Tongue (tissue), 2 donors: ENCODE results near the gene THRSP. TPM values are rescaled to one million over a fixed set of nuclear protein-coding genes. Genes with fewer than 3 reads are reported as not detected.
"Not testable (repeated sequence)": the region's sequence is repeated elsewhere in the genome, so short reads cannot be mapped to it uniquely, and the experiment has no call there.

Experiments
- DNase-seq: peaks from one replicate; pipeline ENCODE4 v3.0.0-alpha.2; 2015
- total RNA-seq: library from RNA; depleted of rRNA; stranded (reverse); fragments of >200 nt; gene quantifications from one replicate; pipeline ENCODE4 v1.2.3, GENCODE V29; 2014

Gene THRSP
- total RNA-seq, 1 donor from 2014 or later: 2.1 TPM

DNA sequence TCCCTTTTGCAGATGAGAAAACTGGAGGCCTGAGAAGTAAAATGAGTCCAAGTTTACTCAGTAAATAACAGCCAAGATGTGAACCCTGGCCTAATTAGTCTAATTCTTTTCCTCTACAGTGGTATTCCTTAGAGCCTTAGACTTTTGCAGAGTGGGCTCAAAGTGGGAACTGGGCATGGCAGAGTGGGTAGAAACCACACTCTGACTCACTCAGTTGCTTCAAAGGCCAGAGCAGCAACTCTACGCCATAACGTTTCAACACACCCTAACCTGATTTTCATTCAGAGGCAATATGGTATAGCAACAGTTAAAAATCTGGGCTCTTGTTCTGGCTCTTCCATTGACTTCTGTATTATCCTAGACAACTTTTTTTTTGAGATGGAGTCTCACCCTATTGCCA is 2.8 kb downstream of the THRSP start:
- DNase-seq: no peak

DNA sequence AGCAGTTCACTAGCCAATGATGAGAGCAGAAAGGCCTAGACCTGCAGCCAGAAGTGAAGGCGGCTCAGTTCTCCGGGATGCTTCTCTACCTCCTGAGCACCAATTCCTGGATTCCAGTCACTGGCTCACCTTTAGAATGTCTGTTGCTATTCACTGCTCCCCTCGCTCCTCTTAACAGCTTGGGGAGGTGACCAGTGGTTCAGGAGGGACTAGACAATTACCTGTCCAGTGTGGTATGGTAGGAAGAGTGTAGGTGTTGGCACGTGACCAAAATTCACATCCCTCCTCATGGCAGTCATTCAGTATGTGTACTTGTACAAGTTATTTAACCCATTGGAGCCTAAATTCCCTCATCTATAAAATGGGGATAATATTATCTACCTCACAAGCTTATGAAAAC is 4.0 kb downstream of the THRSP start:
- DNase-seq: no peak

DNA sequence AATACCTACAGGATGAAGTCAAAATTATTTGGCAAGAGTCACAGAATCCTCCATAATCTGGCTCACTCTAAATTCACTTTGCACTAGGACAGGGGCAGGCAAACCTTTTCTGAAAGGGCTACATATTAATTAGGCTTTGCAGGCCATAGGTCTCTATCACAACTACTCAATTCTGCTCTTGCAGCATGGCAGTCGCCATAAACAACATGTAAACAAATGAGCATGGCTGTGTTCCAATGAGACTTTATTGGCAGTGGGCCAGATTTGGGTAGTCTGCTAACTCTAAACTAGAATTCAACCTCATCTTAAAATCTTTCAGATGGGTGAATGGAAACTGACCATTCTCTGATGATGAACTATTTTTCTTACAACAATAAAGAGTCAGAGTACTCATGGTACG is 5.8 kb downstream of the THRSP start:
- peak; percentile 34 for DNase-seq

DNA sequence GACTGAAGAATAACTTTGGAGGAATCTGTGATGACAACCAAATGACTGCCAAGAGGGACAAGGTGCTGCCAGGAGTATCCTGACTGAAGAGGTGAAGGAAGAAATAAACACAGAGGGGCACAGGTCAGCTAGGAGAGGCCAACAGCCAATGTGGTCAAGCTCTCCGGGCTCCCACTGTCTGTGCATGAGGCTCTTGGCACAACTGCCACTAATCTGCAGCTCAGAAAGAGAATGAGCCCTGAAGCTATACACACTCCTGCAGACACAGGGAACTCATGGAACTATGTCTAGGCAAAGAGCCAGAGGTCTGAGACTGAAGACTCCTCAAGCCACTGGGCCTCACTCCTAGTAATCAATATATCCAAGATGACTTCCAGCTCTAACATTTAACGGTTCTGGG is 7.0 kb downstream of the THRSP start:
- DNase-seq: no peak

DNA sequence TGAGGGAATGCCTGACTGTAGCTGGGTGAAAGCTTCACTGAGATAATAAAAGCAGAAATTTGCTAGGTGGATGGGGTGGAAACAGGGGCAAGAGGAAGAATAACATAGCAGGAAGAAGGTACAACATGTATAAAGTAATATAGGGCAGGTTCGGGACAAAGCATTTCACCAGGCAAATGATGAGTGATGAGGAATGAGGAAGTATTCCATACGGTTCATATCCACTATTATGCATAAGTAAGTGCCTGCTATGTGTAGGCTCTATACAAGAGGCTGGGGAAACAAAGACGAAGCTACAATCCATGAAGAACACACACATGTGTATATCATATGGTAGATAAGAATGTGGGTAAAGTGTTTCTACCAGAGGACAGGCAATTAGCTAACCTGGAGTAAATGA is 8.1 kb downstream of the THRSP start:
- DNase-seq: no peak

DNA sequence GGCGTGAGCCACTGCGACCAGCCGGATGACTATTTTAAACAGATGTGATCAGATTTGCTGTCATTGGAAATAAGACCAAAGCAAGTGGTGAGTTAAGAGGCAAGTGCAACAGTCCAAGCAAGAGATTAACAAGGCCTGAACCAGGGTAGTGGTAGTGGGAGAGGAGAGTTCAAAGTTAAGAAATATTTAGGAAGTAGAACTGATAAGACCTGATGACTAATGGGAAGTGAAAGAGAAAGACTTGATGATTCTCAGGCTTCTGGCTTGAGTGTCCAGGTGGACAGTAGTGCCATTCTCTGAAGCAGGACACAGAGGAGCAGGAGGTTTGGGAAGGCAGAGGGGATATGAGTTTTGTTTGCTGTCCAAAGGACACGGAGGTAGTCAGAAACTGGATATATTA is 8.8 kb downstream of the THRSP start:
- DNase-seq: no peak

DNA sequence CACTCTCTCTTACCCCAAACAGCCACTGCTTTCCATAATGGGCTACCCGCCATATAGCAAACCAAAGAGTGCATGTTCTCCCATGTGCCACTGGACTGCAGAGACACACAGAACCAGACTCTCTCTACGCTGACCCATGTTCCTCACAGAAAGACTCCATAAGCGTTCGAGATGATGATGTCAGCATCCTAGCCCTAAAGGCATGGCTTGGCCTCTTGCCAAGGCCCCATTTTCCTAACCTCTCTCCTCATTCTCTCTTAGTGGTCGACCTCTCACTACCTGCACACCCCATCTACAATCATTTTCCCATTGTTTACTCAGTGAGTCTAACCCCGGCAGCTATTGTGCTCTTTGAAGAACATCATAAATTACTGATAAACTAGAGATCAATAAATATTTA is 11.1 kb downstream of the THRSP start:
- no peak for DNase-seq

DNA sequence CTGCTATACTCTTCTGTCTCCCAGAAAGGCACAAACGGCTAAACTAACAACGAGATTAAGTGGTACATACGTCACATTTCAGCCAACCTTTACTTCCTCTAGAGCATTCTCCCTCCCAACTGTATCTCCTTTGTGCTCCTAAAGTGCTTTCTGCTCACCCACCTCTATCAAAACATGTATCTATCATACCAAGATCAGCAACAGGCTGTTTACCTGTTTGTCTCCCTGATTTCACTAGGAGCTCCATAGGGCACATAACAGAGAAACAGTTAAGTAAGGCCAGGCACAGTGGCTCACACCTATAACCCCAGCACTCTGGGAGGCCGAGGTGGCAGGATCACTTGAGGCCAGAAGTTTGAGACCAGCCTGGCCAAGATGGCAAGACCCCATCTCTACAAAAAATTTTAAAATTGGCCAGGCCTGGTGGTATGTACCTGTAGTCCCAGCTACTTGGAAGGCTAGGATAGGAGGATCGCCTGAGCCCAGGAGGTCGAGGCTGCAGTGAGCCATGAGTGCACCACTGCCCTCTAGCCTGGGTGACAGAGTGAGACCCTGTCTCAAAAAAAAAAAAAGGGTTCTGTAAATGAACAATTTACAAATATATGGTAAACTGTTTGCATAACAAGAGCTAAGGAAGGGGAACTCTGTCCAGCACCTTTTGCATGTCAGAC is 13.2 kb downstream of the THRSP start:
- no peak for DNase-seq

DNA sequence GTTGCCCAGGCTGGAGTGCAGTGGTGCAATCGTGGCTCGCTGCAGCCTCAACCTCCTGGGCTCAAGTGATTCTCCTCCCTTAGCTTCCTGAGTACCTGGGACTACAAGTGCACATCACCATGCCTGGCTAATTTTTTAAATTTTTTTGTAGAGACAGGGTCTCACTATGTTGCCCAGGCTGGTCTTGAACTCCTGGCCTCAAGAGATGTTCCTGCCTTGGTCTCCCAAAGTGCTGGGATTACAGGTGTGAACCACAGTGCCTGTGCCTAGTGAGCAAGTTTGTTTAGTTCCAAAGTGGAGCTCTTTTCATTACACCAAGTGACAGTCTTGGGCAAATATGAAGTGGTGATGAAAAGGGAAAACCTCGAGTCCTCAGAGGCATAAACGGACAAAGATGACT is 13.9 kb downstream of the THRSP start:
- DNase-seq: not testable (repeated sequence)

DNA sequence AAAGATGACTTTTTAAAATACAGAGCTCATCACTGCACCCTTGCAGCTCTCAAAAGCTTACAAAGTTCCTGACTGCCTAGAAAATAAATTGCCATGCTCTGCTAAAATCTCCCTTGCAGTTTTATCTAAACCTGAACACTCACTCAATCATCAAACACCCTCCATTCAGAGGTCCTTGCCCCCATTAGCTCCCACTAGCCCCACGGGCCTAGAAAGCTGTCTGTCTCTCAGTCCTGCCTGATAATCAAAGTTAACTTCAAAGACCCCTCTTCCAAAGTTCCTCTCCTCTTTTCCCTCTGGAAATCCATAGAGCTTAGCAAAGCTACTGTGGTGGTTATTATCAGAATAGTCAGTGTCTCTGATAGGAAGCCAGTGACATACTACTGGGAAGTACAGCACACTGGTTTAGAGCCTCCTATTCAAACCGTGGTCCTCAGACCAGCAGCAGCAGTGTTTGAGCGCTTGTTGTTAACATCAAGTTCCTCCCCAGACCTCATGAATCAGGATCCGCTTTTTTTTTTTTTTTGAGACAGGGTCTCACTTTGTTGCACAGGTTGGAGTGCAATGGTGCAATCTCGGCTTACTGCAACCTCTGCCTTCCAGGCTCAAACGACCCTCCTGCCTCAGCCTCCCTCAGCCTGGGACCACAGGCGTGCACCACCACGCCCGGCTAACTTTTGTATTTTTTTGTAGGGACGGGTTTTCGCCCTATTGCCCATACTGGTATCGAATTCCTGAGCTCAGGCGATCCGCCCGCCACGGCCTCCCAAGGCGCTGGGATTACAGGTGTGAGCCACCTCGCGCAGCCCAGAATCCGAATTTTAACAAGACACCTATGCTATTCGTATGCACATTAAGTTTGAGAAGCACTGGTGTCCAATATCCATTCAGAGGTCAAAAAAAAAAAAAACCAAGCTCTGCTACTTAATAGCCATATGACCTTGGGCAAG is 14.8 kb downstream of the THRSP start:
- DNase-seq: no peak

DNA sequence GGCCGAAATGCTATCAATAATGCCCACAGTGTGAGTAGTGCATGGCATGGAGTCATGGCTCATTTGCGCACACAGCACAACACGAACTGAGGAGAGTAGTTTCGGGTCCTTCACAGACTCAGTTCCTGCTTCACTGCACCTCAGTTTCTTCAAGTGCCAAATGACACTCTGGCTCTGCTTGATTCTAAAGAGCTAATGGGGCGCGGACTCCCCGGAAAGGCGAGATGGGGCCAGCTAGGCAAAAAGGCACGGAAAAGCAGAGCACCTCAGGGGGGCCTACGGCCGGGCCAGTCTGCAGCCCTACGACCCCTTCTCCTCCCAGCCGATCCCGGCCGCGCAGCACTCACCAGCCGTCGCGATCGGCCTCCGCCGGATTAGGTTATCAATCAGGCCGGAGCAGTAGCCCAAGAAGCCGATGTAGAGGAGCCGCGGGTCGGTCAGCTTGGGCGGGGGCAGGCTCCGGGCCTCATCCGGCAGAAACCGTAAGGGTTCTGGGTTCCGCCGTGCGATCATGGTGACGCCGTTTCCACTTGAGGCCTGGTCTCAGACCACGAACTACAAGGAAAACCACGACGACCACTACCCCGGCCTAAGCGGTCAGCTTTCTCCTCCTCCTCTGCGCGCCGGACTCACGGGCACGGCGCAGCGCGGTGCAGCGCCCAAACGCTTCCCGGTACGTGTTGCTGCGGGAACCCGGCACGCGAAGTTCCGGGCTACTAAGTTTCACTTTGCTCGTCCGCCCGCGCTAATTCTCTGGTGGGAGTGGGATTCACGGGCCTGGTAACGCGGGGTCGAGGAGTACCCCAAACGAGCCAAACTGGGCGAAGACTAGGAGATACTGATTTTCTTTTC is 15.8 kb downstream of the THRSP start, which contains the start of gene NDUFC2:
Gene NDUFC2, minus strand, starts transcription at position 631 of the 852 bp plus-strand sequence. Its CDS starts 118 bp downstream, at position 513.
- DNase-seq: peak; percentile 88

DNA sequence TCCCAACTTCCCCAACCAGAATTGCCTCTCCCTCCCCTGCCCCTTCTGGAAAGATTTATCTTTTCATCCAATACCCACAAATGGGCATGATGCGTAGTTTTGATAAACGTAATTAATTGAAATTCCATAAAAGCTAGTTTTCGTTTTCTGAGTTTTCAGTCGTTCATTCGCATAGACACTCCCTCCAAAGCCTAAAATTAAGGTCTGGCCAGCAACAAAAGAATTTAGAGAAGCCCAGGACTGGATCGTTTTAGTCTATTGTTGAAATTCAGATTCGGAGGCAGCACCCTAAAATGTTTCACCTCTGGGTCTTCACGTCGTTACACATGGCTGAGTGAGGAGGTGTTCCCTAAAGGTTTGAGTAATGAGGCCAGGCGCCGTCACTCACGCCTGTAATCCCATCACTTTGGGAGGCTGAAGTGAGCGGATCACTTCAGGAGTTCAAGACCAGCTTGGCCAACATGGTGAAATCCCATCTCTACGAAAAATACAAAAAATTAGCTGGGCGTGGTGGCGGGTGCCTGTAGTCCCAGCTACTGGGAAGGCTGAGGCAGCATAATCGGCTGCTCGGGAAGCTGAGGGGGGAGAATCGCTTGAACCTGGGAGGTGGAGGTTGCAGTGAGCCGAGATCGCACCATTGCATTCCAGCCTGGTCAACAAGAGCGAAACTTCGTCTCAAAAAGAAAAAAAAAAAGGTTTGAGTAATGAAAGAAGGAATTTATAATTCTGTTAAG is 16.6 kb downstream of the THRSP start:
- no peak for DNase-seq

DNA sequence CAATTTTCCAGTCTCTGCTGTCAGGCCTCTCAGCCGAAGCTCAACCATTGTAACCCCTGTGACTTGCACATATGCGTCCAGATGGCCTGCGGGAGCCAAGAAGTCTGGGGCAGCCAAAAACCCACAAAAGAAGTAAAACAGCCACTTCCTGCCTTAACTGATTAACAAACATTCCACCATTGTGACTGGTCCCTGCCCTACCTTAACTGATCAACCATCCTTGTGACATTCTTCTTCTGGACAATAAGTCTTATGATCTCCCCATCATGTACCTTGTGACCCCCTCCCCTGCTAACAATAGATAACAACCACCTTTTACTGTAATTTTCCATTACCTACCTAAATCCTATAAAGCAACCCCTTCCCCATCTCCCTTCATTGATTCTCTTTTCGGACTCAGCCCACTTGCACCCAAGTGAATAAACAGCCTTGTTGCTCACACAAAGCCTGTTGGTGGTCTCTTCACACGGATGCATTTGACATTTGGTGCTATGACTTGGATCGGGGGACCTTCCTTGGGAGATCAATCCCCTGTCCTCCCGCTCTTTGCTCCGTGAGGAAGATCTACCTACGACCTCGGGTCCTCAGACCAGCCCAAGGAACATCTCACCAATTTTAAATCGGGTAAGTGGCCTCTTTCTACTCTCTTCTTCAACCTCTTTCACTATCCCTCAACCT is 17.3 kb downstream of the THRSP start:
- no peak for DNase-seq

DNA sequence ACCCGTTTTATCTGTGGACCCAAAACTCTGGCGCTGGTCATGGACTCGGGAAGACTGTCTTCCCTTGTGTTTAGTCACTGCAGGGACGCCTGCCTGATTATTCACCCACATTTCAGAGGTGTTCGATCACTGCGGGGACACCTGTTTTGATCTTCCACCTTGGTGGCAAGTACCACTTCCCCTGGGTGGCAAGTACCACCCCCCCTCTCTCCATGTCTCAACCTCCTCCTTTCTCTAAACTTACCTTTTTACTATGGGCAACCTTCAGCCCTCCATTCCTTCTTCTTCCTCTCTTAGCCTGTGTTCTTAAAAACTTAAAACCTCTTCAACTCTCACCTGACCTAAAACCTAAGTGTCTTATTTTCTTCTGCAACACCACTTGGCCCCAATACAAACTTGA is 17.9 kb downstream of the THRSP start:
- DNase-seq: no peak

DNA sequence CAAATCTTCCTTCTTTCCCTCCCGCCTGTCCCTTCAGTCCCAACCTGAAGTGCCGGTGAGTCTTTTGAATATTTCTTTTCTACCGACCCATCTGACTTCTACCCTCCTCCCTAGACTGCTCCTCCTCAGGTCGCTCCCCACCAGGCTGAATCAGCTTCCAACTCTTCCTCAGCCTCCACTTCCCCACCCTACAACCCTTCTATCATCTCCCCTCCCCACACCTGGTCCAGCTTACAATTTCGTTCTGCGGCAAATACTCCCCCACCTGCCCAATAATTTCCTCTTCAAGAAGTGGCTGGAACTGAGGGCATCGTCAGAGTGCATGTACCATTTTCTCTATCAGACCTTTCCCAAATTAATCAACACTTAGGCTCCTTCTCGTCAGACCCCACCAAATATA is 18.5 kb downstream of the THRSP start:
- DNase-seq: no peak

DNA sequence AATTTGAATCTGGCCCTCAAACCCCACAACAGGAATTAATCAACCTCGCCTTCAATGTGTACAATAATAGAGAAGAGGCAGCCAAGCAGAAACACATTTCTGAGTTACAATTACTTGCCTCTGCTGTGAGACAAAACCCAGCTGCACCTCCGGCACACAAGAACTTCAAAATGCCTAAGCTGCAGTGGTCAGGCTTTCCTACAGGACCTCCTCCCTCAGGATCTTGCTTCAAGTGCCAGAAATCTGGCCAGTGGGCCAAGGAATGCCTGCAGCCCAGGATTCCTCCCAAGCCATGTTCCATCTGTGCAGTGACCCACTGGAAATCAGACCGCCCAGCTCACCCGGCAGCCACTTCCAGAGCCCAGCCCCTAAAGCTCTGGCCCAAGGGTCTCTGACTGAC is 19.4 kb downstream of the THRSP start:
- no peak for DNase-seq

DNA sequence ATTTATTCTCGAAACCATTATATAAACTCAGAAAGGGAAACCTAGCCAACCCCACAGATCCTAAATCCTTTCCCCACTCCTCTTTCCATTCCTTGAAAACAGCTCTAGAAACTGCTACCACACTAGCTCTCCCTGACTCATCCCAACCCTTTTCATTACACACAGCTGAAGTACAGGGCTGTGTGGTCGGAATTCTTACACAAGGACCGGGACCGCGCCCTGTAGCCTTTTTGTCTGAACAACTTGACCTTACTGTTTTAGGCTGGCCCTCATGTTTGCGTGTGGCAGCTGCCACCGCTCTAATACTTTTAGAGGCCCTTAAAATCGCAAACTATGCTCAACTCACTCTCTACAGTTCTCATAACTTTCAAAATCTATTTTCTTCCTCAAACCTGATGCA is 20.8 kb downstream of the THRSP start:
- DNase-seq: not testable (repeated sequence)

DNA sequence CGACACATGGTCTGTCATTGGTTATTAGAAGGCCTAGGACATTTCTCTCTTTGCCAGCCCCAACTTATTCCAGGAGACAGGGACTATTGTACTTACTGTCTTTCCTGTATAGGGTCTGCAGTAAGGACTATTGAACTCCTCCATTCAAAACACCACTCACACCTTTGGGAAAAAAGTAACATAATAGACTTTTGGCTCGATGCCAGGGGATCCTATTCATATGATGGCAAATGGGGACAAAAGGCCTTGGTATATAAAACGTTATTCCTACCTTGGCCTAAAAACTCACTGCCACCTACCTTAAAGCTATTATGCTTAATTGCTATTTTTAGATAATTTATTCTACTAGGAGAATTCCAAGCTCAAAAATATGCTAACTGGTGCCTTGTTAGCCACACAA is 22.3 kb downstream of the THRSP start:
- no peak for DNase-seq

DNA sequence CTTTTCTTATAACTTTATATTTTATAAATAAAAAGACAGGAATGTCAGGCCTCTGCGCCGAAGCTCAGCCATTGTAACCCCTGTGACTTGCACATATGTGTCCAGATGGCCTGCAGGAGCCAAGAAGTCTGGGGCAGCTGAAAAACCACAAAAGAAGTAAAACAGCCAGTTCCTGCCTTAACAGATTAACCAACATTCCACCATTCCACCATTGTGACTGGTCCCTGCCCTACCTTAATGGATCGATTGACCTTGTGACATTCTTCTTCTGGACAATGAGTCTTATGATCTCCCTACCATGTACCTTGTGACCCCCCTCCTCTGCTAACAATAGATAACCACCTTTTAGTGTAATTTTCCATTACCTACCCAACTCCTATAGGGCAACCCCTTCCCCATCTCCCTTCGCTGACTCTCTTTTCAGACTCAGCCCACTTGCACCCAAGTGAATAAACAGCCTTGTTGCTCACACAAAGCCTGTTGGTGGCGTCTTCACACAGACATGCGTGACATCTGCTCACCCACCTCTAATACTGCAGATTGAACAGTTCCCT is 22.9 kb downstream of the THRSP start:
- DNase-seq: not testable (repeated sequence)

DNA sequence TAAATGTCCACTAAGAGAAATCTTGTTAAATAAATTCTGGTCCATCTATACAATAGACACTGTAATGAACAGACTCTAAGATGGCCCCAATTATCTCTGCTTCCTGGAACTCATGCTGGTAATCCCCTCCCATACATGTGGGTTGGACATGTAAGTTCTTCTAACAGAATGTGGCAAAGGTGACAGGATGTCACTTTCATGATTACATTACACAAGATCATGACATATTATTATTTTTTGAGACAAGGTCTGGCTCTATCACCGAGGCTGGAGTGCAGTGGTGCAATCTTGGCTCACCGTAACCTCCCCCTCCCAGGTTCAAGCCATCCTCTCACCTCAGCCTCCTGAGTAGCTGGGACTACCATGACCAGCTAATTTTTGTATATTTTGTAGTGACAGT is 30.6 kb downstream of the THRSP start:
- no peak for DNase-seq
